Measurements from ENCODE around the gene U2SURP. TPM values are rescaled to one million over a fixed set of nuclear protein-coding genes. Genes with fewer than 3 reads are reported as not detected.
"Not testable (repeated sequence)": the region's sequence is repeated elsewhere in the genome, so short reads cannot be mapped to it uniquely, and the experiment has no call there.

U2SURP gene
- total and polyA plus RNA-seq, 2 experiments from 2014 or later, result 40.2 to 66.1 TPM

DNA sequence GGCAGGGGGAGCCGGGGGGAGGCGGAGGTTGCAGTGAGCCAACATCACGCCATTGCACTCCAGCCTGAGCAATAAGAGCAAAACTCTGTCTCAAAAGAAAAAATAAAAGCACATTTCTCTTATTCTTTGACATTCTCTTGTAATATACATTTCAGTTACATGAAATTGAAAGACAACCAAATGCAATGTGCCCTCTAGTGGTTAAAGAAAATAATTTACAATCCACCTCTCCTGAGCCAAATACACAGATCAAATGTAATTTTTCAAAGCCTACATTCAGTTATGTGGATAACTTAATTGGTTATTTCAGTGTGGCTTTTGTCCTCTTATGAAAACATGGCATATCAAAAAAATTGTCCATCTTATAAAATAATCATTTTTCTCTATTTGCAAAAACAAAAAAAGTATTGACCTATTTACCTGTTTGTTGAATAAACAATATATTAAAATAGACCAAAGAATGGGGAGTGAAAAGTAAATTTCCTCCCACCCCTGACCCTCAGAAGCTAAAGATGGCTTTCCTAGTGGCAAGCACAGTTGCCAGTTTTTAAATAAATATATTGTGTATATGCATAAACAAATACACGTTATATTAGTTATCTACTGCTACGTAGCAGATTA lies 14.2 kb upstream of the U2SURP start:
- no peak for TF ChIP-seq EZH2phosphoT487 (IDR thresholded peaks at IDR 0.05; ENCODE audit: insufficient read depth, low read depth)
- no peak for TF ChIP-seq EZH2 (IDR thresholded peaks at IDR 0.05; ENCODE audit: insufficient read depth, poor library complexity, severe bottlenecking)
- WGBS, 2 experiments (ENCODE audit: low coverage in 1 of 2, low lambda C conversion rate in 2 of 2, missing lambda C conversion rate in 2 of 2), result 49 to 65% methylated on average over 5 of the region's 5 CpGs
- Histone ChIP-seq H3K9ac (no peak overlapping the region), H3F3A (ENCODE audit: insufficient read depth) (no peaks in the 10 kb centered on the region), H3K79me2 (ENCODE audit: insufficient read depth) (no peaks in the 10 kb centered on the region), H3K4me1 (ENCODE audit: insufficient read depth) (0 out of 2 replicates have a peak, but pooled peaks cover 7% of the 10 kb centered on the region), H2AFZ (peak overlapping the region; percentile 57), H3K9me3 (ENCODE audit: low read depth) (no peaks in the 10 kb centered on the region), H3K9me2 (ENCODE audit: insufficient read depth) (no peaks in the 10 kb centered on the region), H3K4me2 (ENCODE audit: unreplicated experiment) (no peak overlapping the region), H3K36me3 (ENCODE audit: low read depth) (no peaks in the 10 kb centered on the region), H3K4me3 (no peak overlapping the region), H3K27ac (no peak overlapping the region), H3K27me3 (replicated peaks; ENCODE audit: insufficient read depth) (no peaks in the 10 kb centered on the region), H4K20me1 (ENCODE audit: insufficient read depth) (no peaks in the 10 kb centered on the region)
- DNase-seq, result peak; percentile 61
- in situ Hi-C loops (cut with MboI), result no loop called here

DNA sequence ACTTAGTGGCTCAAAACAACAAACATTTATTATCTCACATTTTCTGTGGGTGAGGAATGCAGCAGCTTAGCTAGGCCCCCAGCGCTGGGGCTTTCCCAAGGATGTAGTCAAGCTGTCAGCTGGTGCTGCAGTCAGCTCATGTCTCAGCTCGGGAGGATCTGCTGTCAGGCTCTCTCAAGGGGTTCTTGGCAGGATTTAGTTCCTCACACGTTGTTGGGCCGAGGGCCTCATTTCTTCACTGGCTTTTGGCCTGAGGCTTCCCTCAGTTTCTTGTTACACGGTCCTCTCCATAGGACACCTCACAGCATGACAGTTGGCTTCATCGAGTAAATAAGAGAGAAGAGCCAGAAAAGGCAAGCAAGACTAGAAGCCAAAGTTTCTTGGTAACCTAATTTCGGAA lies 13.7 kb upstream of the U2SURP start:
- Histone ChIP-seq H3K36me3 (ENCODE audit: low read depth) (no peaks in the 10 kb centered on the region), H3K79me2 (ENCODE audit: insufficient read depth) (no peaks in the 10 kb centered on the region), H3K4me1 (ENCODE audit: insufficient read depth) (0 out of 2 replicates have a peak, but pooled peaks cover 7% of the 10 kb centered on the region), H4K20me1 (ENCODE audit: insufficient read depth) (no peaks in the 10 kb centered on the region), H3K4me2 (ENCODE audit: unreplicated experiment) (no peak overlapping the region), H3K27me3 (replicated peaks; ENCODE audit: insufficient read depth) (no peaks in the 10 kb centered on the region), H3K4me3 (no peak overlapping the region), H2AFZ (peak overlapping the region; percentile 57), H3F3A (ENCODE audit: insufficient read depth) (no peaks in the 10 kb centered on the region), H3K9ac (no peak overlapping the region), H3K27ac (no peak overlapping the region), H3K9me2 (ENCODE audit: insufficient read depth) (no peaks in the 10 kb centered on the region), H3K9me3 (ENCODE audit: low read depth) (no peaks in the 10 kb centered on the region)
- in situ Hi-C loops (cut with MboI), result no loop called here
- 15 to 16% methylated on average over 7 of the region's 7 CpGs for WGBS, 2 experiments (ENCODE audit: low coverage in 1 of 2, low lambda C conversion rate in 2 of 2, missing lambda C conversion rate in 2 of 2)
- peak; percentile 29 for DNase-seq
- no peak for TF ChIP-seq EZH2 (IDR thresholded peaks at IDR 0.05; ENCODE audit: insufficient read depth, poor library complexity, severe bottlenecking)
- no peak for TF ChIP-seq EZH2phosphoT487 (IDR thresholded peaks at IDR 0.05; ENCODE audit: insufficient read depth, low read depth)

DNA sequence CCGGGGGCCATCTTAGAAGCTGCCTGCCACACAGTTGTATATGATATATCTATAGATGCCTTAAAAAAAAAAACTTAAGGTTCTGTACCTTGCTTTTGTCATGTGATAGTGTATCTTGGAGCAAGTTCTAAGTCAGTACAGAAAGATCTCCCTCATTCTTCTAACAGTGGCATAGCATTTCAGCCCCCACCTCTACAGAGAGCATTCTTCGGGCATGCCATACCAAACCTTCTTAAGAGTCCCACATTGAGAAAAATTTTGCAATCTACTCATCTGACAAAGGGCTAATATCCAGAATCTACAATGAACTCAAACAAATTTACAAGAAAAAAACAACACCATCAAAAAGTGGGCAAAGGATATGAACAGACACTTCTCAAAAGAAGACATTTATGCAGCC lies 13.1 kb upstream of the U2SURP start:
- H3K27ac ChIP-seq; in situ Hi-C loops (cut with MboI); H4K20me1 ChIP-seq (ENCODE audit: insufficient read depth); H3K9ac ChIP-seq; H3K36me3 ChIP-seq (ENCODE audit: low read depth); H3K9me2 ChIP-seq (ENCODE audit: insufficient read depth); DNase-seq; H3K4me1 ChIP-seq (ENCODE audit: insufficient read depth); H3K27me3 ChIP-seq (replicated peaks; ENCODE audit: insufficient read depth); H3K79me2 ChIP-seq (ENCODE audit: insufficient read depth); H3F3A ChIP-seq (ENCODE audit: insufficient read depth); H3K4me2 ChIP-seq (ENCODE audit: unreplicated experiment); H2AFZ ChIP-seq; H3K9me3 ChIP-seq (ENCODE audit: low read depth); H3K4me3 ChIP-seq: not testable (repeated sequence)
- 92 to 97% methylated on average over 2 of the region's 2 CpGs for WGBS, 2 experiments (ENCODE audit: low coverage in 1 of 2, low lambda C conversion rate in 2 of 2, missing lambda C conversion rate in 2 of 2)

DNA sequence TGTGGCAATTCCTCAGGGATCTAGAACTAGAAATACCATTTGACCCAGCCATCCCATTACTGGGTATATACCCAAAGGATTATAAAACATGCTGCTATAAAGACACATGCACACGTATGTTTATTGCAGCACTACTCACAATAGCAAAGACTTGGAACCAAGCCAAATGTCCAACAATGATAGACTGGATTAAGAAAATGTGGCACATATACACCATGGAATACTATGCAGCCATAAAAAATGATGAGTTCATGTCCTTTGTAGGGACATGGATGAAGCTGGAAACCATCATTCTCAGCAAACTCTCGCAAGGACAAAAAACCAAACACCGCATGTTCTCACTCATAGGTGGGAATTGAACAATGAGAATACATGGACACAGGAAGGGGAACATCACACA lies 12.5 kb upstream of the U2SURP start:
- H3K4me2 ChIP-seq (ENCODE audit: unreplicated experiment); H4K20me1 ChIP-seq (ENCODE audit: insufficient read depth); H2AFZ ChIP-seq; H3K79me2 ChIP-seq (ENCODE audit: insufficient read depth); in situ Hi-C loops (cut with MboI); H3K4me1 ChIP-seq (ENCODE audit: insufficient read depth); H3K9me3 ChIP-seq (ENCODE audit: low read depth); H3K27ac ChIP-seq; H3K9me2 ChIP-seq (ENCODE audit: insufficient read depth); H3K27me3 ChIP-seq (replicated peaks; ENCODE audit: insufficient read depth); H3K4me3 ChIP-seq; DNase-seq; H3K36me3 ChIP-seq (ENCODE audit: low read depth); H3K9ac ChIP-seq; H3F3A ChIP-seq (ENCODE audit: insufficient read depth): not testable (repeated sequence)
- 95 to 100% methylated on average over 2 of the region's 3 CpGs for WGBS, 2 experiments (ENCODE audit: low coverage in 1 of 2, low lambda C conversion rate in 2 of 2, missing lambda C conversion rate in 2 of 2)

DNA sequence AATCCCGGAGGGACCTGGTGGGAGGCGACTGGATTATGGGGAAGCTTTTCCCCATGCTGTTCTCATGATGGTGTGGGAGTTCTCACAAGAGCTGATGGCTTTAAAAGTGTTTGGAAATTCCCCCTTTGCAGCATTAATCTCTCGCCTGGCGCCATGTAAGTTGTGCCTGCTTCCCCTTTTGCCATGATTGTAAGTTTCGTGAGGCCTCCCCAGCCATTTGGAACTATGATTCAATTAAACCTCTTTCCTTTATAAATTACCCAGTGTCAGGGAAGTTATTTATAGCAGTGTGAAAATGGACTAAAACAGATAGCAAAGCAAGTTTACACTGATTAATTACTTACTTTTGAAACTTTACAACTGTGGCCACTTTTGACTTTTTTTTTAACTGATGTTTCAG lies 10.6 kb upstream of the U2SURP start:
- no peaks in the 10 kb centered on the region for H3K9me2 ChIP-seq (ENCODE audit: insufficient read depth)
- H3K4me1 ChIP-seq (ENCODE audit: insufficient read depth), result 0 out of 2 replicates have a peak, but pooled peaks cover 7% of the 10 kb centered on the region
- no peak overlapping the region for H3K4me3 ChIP-seq
- no peak for TF ChIP-seq EZH2 (IDR thresholded peaks at IDR 0.05; ENCODE audit: insufficient read depth, poor library complexity, severe bottlenecking)
- no peak for TF ChIP-seq EZH2phosphoT487 (IDR thresholded peaks at IDR 0.05; ENCODE audit: insufficient read depth, low read depth)
- no peaks in the 10 kb centered on the region for H3K9me3 ChIP-seq (ENCODE audit: low read depth)
- in situ Hi-C loops (cut with MboI), result loop anchor here (5.0 kb wide), 2 partner anchors 163 to 398 kb away; no protein-coding TSS in a partner anchor
- no peaks in the 10 kb centered on the region for H3F3A ChIP-seq (ENCODE audit: insufficient read depth)
- WGBS, 2 experiments (ENCODE audit: low coverage in 1 of 2, low lambda C conversion rate in 2 of 2, missing lambda C conversion rate in 2 of 2), result 92 to 97% methylated on average over 5 of the region's 5 CpGs
- H3K27me3 ChIP-seq (replicated peaks; ENCODE audit: insufficient read depth), result no peaks in the 10 kb centered on the region
- no peaks in the 10 kb centered on the region for H3K79me2 ChIP-seq (ENCODE audit: insufficient read depth)
- no peaks in the 10 kb centered on the region for H3K36me3 ChIP-seq (ENCODE audit: low read depth)
- no peak overlapping the region for H2AFZ ChIP-seq
- no peak overlapping the region for H3K4me2 ChIP-seq (ENCODE audit: unreplicated experiment)
- H4K20me1 ChIP-seq (ENCODE audit: insufficient read depth), result no peaks in the 10 kb centered on the region
- no peak overlapping the region for H3K27ac ChIP-seq
- no peak for DNase-seq
- H3K9ac ChIP-seq, result no peak overlapping the region

All from GM23248 (cell line).